GM18526 (cell line): Measurements from ENCODE around the gene OPHN1.

ENCODE experiments used
- POLR2A ChIP-seq: IDR thresholded peaks from 3 replicates; pipeline ENCODE4 v1.6.1; 2011; ENCODE audit not compliant: insufficient read length; ENCODE audit errors: extremely low read depth

Gene OPHN1

DNA sequence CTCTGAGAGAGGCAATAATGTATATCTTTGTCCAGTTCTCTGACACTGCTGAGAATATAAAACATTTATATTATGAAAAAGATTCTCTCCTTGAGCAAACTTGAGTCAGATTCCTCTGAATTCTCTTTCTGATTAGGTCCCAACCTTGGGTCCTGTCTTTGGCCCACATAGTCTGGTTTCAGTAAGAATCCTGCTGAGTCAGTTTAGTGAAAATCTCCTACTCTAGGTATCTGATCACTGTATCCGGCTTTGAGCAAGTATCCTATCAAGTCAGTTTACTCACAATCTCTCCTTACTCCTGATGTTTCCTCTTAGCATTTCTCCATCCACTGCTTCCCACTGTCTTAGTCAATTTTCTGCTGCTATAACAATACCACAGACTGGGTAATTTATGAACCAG, 253.9 kb downstream of the OPHN1 start:
- no peak for TF ChIP-seq POLR2A

DNA sequence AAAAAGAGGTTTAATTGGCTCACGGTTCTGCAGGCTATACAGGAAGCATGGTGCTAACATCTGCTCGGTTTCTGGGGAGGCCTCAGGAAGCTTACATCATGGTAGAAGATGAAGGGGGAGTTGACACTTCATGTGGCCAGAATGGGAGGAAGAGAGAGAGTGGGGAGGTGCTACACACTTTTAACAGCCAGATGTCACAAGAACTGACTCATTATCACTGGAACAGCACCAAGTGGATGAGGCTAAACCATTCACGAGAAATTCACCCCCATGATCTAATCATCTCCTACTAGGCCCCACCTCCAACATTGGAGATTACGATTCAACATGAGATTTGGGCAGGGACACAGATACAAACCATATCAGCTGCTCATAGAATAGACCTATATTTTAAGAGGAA, 255.8 kb downstream of the OPHN1 start:
- no peak for TF ChIP-seq POLR2A

DNA sequence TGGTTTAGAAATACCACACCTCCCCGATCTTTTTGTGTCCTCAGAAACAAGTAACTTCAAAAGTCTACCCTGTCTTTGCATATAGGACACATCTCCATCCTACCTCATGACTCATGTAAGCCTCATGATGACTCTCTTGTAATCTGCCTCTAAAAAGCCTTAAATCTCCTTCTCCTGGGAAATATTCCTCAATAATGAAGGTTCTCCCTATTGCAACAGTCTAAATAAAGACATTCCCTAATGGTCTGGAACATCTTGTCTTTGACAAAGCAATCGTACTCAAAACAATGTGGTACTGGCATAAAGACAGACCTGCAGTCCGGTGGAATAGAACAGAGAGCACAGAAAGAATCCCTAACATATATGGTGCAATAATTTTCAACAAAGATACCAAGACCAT, 257.7 kb downstream of the OPHN1 start:
- TF ChIP-seq POLR2A = no peak

DNA sequence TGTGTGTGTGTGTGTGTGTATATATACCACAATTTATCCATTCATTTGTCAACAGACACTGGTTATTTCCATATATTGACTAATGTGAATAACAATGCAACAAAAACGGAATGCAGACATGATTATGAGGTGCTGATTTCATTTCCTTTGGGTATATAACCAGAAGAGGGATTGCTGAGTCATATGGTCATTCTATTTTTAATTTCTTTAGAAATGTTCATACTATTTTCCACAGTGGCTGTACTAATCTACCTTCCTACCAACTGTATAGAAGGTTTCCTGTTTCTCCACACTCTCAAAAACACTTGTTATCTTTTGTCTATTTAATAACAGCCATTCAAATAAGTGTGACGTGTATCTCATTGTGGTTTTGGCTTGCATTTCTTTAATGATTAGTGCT, 269.9 kb downstream of the OPHN1 start:
- no peak for TF ChIP-seq POLR2A

DNA sequence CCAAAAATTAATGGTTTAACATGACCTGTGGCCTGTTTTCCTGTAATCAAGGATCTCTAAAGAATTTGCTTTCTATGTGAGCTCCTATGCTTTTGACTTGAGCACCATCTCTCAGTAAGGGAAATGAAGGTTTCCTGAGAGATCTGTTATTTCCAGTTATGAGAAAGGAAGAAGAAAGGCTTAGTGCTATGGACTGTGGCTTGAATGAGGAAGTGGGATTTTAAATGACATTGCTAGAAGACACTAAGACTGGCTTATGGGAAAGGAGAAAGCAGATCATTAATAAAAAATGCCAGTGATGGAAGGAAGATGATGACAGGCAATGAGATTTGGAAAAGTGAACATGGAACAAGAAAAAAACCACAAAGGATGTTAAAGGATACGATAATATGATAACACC, 285.4 kb downstream of the OPHN1 start:
- TF ChIP-seq POLR2A = no peak

DNA sequence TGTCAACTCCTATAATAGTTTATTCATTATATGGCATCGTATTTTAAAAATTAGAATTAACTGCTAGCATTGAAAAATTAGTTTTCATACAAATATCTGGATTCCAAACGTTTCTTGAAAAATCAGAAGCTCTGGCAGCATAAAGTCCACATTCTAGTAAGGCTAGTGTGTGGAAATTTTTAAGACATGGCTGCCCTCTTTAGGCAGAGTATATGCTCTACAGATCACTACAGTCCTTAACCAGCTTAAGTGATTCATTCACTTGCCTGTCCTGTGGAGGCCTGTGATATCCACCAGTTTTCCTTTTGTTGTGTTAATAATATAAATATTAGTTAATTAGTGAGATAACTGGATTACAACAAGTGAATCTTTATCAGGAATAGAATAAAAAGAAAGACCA, 287.2 kb downstream of the OPHN1 start:
- TF ChIP-seq POLR2A = no peak

DNA sequence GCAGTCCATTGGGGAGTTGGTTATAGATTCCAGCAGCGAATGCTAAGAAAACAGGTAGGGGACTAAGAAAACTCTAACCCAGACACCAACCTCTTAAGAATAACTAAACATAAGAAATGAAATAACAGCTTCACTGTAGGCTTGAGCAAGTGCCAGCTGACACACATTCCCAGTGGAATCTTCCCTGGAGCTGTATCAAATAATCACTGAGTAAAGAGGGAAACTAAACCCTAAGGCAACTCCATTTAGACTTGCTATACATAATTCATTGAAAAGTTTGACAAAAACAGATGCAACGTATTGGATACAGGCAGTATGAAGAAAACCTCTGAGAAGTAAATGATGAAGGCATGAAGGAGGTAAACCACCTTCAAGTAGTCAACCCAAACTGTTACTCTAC, 293.5 kb downstream of the OPHN1 start:
- TF ChIP-seq POLR2A = no peak

DNA sequence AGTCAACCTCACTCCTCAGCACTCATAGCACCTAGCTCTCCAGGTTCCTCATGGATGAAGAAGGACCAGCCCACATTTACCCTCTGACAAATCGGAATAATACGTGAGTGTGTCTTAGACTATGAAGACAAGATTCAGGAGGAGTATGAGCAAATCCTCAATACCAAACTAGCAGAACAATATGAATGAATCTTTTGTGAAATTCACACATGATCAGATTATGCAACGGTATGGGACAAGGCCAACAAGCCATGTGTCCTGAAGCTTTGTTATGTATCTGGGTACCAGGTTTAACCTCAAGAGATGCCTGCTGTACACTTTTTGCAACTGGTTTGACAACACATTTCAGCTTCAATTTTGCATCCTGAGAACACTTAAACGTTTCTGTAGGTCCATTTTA, 300.1 kb downstream of the OPHN1 start:
- TF ChIP-seq POLR2A = no peak

DNA sequence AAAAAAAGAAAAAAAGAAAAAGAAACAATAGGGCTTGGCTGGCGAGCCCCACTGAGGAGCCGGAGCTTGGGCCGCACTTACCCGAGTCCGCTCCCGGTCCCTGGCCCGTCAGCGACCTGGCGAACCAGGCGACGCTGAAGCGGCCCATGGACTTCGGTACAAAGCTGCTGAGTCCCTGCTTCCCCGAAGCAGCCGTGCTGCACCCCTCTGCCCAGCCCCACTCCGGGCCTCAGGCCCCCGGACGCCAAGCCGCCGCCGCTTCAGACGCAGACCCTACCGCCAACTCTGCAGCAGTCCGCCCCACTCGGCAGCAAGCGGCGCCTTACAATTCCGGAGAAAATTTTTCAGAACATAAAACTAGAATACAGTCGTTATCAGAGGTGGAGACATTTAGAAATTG, 300.5 kb downstream of the OPHN1 start:
- TF ChIP-seq POLR2A = no peak

DNA sequence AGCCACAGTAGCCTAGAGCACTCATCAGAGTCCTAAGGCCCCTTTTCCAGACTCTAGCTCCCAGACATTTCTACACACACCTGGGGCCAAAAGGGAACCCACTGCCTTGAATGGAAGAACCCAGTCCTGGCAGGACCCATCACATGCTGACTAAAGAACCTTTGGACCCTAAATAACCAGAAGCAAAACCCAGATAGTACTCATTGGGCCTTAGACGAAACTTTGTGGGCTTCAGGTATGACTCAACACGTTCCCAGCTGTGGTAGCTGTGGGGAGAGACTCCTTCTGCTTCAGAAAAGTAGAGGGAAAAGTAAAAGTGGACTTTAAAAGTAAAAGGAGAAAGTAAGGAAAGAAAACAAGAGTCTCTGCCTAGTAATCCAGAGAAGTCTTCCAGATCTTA, 311.5 kb downstream of the OPHN1 start:
- TF ChIP-seq POLR2A = no peak

DNA sequence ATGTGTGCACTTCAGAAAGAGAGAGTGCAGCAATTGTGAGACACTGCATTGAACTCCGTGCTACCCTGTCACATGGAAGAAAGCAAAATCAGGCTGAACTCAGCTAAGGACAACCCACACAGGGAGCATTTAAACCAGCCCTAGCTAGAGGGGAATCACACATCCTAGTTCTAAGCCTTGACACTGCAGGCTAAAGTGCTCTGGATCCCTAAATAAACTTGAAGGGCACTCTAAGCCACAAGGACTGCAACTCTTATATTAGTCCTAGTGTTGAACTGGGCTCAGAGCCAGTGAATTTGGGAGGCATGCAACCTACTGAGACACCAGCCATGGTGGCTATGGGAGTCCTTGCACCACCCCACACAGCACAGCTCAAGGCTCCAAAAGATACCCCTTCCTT, 311.9 kb downstream of the OPHN1 start:
- TF ChIP-seq POLR2A = no peak

DNA sequence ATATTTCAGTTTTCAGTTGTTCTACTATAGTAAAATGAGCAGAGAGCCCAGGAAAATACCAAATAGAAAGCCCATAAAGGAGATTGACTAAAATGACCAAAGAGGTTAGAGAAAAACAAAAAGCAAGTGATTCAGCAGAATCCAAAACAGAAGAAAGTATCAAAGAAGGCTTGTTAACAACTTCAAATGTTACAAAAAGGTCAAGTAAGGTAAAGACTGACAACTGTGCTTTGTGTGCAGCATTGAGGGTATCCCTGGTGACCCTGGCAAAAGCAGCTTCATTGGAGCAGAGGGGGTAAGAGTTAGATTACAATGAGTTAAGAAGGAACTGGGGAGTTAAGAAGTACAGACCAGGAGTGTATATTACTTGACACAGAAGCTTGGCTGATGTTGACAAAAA, 317.9 kb downstream of the OPHN1 start:
- TF ChIP-seq POLR2A = no peak

DNA sequence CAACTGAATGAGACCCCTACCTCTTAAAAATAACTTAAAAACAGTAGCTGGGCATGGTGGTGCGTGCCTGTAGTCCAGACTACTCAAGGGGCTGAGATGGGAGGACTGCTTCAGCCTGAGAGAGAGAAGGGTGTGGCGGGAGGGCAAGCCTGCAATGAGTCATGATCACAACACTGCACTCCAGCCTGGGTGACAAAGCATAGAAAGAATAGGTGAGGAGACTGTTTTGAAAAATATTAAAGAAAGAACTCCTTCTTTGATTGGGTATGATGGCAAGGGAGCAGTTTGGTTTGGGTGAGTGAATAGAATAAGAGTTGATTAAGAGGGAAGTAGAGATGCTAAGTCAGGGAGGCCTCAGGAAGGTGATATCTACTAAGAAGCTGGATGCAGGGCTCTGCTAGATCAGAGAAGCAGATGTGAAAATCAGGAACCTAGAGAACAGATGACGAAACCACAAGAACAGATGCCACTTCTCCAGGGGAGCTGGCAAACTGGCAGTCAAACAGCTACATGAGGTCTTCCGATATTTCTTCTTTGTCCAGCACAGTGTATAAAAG, 318.6 kb downstream of the OPHN1 start:
- no peak for TF ChIP-seq POLR2A

DNA sequence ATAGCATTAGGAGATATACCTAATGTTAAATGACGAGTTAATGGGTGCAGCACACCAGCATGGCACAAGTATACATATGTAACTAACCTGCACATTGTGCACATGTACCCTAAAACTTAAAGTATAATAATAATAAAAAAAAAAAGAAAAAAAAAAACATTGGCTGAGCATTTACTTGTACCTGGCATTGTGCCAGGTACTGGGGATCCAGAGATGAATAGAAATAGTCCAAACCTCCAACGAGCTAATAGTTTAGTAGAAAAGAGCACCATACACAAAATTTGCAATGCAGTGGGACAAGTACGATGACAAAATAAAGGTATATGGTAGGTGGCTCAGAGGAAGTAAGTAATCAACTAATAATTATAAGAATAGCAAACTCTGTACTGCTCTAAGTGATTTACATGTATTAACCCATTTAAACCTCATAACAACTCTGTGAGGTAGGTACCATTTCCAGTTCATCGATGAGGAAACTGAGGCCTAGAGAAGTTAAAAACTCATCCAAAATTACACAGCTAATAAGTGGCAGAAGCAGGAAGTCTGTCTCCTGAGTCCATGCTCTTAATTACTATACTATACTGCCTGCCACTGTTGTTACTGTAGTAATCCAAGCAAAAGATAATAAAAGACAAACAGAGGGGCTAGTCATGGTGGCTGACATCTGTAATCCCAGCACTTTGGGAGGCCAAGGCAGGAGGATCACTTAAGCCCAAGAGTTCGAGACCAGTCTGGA, 319.3 kb downstream of the OPHN1 start:
- no peak for TF ChIP-seq POLR2A

DNA sequence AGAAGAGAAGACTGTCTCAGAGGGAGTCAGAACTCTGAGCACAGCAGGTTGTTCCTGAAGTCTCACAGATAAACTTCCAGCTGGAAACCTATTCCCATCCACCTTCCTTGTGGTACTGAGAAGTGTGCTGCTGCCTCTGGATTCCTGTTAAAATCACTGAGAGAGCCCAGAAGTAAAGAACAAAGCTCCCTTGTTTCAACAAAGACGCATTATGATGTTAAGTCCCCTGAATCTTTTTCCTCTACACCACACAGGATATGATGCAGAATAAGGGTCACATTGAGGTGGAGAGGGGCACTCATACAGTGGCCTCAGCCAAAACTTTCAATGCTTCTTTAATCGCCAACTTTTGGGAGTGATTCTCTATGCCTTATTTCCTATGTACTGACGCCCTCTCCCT, 321.0 kb downstream of the OPHN1 start:
- TF ChIP-seq POLR2A = no peak

DNA sequence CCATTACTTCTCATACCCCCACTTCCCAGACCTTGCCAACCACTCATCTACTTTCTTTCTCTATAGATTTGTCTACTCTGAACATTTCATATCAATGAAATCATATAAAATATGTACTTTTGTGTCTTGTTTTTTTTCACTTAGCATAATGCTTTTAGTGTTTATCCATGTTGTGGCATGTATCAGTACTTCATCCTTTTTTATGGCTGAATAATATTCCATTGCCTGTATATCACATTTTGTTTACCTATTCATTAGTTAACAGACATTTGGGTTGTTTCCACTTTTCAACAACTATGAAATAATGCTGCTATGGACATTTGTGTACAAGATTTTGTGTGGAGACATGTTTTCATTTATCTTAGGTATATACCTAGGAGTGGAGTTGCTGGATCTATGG, 324.1 kb downstream of the OPHN1 start:
- TF ChIP-seq POLR2A = no peak

DNA sequence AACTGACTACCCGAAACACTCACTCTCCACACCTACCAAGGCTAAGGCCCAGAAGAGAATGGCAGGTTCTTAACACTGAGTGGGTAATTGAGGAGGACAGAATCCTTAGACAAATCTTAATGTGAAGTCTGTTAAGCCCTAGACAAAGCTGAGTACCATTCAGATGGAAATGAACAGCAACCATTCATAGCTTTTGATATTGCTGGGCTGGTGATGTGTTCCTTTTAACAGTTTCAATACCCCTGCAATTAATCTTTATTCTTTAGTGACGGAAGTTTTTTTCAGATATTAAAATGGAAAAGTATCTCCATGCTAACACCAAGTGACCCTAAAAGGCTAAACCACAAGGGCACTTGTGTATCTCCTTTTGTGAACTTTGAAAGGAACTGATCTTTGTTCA, 334.9 kb downstream of the OPHN1 start:
- no peak for TF ChIP-seq POLR2A
